Measurements from ENCODE around the gene ARL6IP5.

ARL6IP5 gene

DNA sequence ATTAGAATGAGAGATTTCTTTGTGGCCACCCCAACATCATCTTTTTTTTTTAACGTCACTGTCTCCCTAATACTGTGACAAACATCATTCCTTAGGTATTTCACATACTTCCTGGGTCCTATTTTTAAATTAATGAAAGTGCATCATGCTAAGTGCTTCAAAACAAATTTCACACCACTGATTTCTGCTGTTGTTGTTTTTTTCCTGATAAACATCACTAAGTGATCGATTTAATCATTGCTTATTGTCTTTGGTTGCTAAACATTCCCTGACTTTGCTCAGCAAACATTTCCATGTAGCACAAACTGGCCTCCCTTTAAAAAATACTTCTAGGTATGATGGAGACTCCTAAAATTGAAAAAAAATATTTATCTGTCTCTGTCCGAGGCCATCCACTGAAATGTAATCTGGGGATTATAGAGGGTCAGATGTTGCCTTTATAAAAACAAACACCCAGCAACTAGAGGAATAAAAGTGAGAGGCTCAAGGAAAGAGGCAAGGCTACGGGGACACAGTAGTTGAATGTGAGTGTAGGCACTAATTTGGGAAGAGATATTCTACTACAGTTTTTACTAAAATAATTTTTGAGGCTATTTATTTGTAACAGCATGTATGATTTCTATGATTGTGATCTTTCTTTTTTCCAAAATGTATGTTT lies 58.2 kb downstream of the ARL6IP5 start:
- H3K9me3 Mint-ChIP-seq, result no peaks in the 10 kb centered on the region
- H3K27ac Mint-ChIP-seq, result no peak overlapping the region
- no peak for DNase-seq
- H3K36me3 Mint-ChIP-seq (ENCODE audit: low read depth), result no peaks in the 10 kb centered on the region
- no peak overlapping the region for H3K4me3 Mint-ChIP-seq
- H3K4me1 Mint-ChIP-seq (ENCODE audit: low read depth), result no peaks in the 10 kb centered on the region
- peaks cover 5% of the 10 kb centered on the region for H3K27me3 Mint-ChIP-seq

DNA sequence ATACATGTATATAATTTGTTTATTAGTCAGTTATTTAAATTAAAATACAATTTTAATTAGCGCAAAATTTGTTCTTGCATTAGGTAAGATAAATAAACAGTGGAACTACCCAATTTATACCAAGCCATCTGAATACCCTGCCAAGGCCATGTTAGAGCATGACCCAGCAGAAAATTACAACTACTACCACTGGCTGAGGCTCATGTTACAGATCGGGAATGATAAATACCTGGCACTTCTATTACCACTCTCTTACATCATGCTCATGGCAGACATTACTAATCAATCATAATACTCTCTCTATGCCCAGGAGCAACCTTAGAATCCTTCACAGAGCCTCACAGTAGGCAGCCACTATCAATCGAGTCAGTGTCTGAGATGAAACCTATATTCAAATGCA lies 58.9 kb downstream of the ARL6IP5 start:
- Mint-ChIP-seq H3K9me3 (no peaks in the 10 kb centered on the region), H3K27ac (no peak overlapping the region), H3K27me3 (peaks cover 5% of the 10 kb centered on the region), H3K36me3 (ENCODE audit: low read depth) (no peaks in the 10 kb centered on the region), H3K4me1 (ENCODE audit: low read depth) (no peaks in the 10 kb centered on the region), H3K4me3 (no peak overlapping the region)
- DNase-seq, result no peak

DNA sequence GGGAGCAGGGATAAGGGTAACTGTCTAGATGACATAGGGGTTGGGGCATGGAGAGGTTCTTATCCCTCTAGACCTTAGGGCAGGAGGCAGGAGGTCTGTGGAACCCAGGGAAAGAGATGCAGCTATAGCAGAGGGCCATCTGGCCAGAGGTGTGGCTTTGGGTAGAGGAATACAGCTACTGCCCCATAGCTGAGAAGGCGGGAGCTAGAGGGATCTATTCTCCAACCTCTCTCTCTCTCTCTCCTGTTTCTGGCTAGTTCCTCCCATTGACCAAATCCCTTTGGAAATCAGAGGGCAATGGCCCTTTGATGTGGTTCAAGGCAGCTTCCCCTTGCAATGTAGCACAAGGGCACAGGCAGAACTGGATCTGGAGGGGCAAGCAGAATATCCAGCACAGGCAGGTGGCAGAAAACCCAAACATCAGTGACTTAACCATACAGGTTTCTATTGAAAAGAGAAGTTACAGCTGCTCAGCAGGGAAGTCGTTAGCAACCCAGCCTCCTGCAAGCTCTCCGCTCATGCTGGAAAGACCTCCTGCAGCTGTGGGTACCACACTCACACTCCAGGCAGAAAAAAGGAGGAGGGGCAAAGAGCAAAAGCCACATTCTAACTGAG lies 60.0 kb downstream of the ARL6IP5 start:
- Mint-ChIP-seq H3K9me3 (no peaks in the 10 kb centered on the region), H3K27me3 (peaks cover 3% of the 10 kb centered on the region), H3K36me3 (ENCODE audit: low read depth) (no peaks in the 10 kb centered on the region), H3K4me1 (ENCODE audit: low read depth) (no peaks in the 10 kb centered on the region), H3K4me3 (no peak overlapping the region), H3K27ac (no peak overlapping the region)
- no peak for DNase-seq

DNA sequence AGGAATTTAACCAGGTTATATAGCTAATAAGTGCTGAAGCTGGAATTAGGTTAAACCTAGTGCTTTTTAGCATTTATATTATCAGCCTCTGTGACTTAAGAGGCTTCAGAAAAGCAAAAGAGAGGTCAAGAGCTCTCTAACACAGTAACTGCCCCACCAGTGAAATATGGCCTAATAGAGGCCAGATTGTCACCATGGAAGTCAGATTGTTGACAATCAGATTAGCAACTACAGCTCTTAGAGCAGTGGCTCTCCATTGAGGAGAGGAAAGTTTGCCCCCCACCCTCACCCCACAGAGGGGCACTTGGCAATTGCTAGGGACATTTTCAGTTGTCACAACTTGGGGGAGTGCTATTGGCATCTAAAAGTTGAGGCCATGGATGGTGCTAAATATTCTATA lies 61.0 kb downstream of the ARL6IP5 start:
- no peaks in the 10 kb centered on the region for H3K36me3 Mint-ChIP-seq (ENCODE audit: low read depth)
- no peaks in the 10 kb centered on the region for H3K27me3 Mint-ChIP-seq
- no peaks in the 10 kb centered on the region for H3K9me3 Mint-ChIP-seq
- no peaks in the 10 kb centered on the region for H3K4me1 Mint-ChIP-seq (ENCODE audit: low read depth)
- H3K27ac Mint-ChIP-seq, result no peak overlapping the region
- H3K4me3 Mint-ChIP-seq, result no peak overlapping the region
- DNase-seq, result no peak

DNA sequence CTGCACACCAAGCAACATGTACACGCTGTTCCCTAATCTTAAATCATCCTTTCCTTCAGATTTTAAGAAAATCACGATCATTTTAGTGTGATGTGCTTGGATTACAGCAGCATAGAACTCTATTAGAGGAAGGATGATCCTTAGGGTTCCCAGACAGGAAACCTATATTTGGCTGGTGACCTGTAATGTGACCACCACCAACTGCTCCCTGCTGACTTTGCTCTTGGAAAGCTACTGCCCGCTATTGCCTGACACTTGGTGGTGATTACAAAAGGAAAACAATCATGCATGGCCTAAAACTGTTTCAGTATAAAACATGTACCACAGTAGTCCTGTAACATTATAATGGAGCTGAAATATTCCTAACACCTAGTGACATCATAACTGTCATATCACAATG lies 64.8 kb downstream of the ARL6IP5 start:
- Mint-ChIP-seq H3K4me1 (ENCODE audit: low read depth) (no peaks in the 10 kb centered on the region), H3K4me3 (no peak overlapping the region), H3K27me3 (no peaks in the 10 kb centered on the region), H3K9me3 (no peaks in the 10 kb centered on the region), H3K27ac (no peak overlapping the region), H3K36me3 (ENCODE audit: low read depth) (no peaks in the 10 kb centered on the region)
- no peak for DNase-seq

Data from activated T-cell treated with anti-CD3 and anti-CD28 coated beads, Interleukin-2, amount 50 U/mL, for 24 hours (primary cell).